Spleen (tissue), 7 donors: ENCODE results near the gene ATP8A2.

ENCODE experiments used
- POLR2A ChIP-seq, 3 donors: fragments of 450-650 bp; IDR thresholded peaks; one replicate each; pipeline ENCODE4 v1.5.1; 2017; ENCODE audit warnings: antibody characterized with exemption in 3 of 3, mild to moderate bottlenecking in 1 of 3
- TF ChIP-seq, protein P1 (sequence below), 11 experiments: fragments of 200-600 bp in 7 of 11; fragments of 450-650 bp in 4 of 11; sonication (generic) in 4 of 11; IDR thresholded peaks in 8 of 11; conservative IDR thresholded peaks in 3 of 11; 1 replicate in 7 of 11; 2 replicates in 4 of 11; pipeline versions ENCODE4 v1.4.0 to v1.8.0; 2016 to 2021; ENCODE audit warnings: antibody characterized with exemption in 11 of 11, inconsistent platforms in 4 of 11, mild to moderate bottlenecking in 1 of 11
- donor health status: DM: no; HTN: no; CAD: no; lungs with moderate emphysema.
- donor health status: DM: no; HTN: no; CAD: no.
- donor health status: DM: no; HTN: no; CAD: no.

DNA sequence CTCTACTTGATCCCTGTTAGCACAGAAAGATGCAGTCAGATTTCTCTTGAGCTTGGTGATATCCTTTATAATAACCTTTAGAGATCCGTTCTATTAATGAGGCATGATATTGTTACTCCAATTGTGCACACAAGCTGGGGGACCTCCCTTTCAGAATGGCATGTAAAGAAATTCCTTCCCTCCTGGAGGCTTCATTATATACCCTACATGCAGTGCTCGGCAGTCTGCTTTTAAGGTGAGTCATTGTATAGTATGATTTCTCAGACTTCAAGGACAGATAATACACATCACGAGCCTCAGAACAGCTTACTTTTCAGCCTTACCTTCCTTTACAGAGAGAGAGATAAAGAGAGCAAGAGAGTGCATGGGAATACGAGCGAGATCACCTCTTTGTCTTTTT, 261.3 kb downstream of the ATP8A2 start:
- TF ChIP-seq, protein P1, sequence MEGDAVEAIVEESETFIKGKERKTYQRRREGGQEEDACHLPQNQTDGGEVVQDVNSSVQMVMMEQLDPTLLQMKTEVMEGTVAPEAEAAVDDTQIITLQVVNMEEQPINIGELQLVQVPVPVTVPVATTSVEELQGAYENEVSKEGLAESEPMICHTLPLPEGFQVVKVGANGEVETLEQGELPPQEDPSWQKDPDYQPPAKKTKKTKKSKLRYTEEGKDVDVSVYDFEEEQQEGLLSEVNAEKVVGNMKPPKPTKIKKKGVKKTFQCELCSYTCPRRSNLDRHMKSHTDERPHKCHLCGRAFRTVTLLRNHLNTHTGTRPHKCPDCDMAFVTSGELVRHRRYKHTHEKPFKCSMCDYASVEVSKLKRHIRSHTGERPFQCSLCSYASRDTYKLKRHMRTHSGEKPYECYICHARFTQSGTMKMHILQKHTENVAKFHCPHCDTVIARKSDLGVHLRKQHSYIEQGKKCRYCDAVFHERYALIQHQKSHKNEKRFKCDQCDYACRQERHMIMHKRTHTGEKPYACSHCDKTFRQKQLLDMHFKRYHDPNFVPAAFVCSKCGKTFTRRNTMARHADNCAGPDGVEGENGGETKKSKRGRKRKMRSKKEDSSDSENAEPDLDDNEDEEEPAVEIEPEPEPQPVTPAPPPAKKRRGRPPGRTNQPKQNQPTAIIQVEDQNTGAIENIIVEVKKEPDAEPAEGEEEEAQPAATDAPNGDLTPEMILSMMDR (IDR thresholded peaks at IDR 0.05 in 8 of 11, conservative IDR thresholded peaks at IDR 0.05 in 3 of 11), result no peak
- TF ChIP-seq POLR2A (IDR thresholded peaks at IDR 0.05), result no peak
